GM18951 (cell line): ENCODE results near the gene PDPK1.
A peak's percentile ranks its signal among the peaks of the same experiment; 100 is the strongest.
"Not testable (repeated sequence)": the region's sequence is repeated elsewhere in the genome, so short reads cannot be mapped to it uniquely, and the experiment has no call there.

Experiments used
- POLR2A ChIP-seq: IDR thresholded peaks from 4 replicates; pipeline ENCODE4 v1.6.1; 2011; ENCODE audit warnings: mild to moderate bottlenecking; ENCODE audit not compliant: insufficient read length, insufficient read depth; ENCODE audit errors: extremely low read depth
- in situ Hi-C: fragments of 300-500 bp; cut with MboI; formaldehyde crosslinking; loops from one replicate; pipeline ENCODE4 v1.12.0; 2022; ENCODE audit warnings: low sequenced_read_pairs, mixed read lengths, inconsistent platforms; ENCODE audit not compliant: unreplicated experiment

The PDPK1 gene

DNA sequence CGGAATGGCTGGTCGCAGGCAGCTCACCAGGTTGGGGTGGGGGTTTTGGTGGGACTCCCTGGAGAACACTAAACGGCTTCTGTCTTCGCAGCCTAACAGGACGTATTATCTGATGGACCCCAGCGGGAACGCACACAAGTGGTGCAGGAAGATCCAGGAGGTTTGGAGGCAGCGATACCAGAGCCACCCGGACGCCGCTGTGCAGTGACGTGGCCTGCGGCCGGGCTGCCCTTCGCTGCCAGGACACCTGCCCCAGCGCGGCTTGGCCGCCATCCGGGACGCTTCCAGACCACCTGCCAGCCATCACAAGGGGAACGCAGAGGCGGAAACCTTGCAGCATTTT is 59.7 kb downstream of the PDPK1 start:
- no peak for TF ChIP-seq POLR2A
- in situ Hi-C loops = no loop called here

DNA sequence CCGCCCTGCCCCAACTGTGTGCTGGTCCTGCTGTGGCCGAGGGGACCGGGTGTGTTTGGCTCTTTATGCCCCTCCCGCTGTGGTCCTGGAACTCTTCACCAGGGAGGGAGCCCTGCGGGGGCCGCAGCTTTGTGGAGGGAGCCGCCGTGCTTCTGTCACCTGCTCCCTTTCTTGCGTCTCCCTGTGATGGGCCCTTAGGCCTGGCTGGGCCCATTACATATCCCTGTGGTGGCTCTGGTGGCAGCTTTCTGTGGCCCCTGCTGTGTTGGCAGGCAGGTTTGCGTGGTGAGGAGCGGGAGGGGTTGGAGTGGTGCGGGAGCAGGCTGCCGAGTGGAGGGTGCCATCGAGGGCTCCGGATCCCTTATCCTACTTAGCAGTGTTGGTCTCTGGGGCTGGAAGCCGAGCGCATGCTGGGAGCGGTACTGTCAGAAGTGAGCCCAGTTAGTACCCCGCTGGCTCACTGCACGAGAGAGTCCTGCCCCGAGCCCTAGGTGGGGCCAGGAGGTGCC is 60.4 kb downstream of the PDPK1 start:
- in situ Hi-C loops = no loop called here
- no peak for TF ChIP-seq POLR2A

DNA sequence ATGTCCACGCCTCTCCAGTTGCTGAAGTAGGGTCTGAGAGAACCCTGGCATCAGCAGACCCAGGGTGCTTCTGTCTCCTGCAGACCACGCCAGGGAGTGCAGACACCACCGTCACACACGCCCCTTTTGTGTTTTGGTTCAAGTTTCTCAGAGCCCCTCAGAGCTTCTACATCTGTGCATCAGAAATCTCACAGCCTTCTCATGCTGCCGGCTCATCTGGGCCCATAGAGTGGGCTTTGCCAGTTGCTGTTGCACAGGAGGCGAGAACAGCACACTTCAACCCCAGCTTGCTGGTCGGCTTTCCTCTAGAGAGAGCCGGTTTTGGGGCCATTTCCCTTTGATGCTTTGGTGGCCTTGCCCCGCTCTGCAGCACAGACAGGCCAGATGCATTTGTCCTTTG is 60.9 kb downstream of the PDPK1 start:
- TF ChIP-seq POLR2A = no peak
- in situ Hi-C loops = no loop called here

DNA sequence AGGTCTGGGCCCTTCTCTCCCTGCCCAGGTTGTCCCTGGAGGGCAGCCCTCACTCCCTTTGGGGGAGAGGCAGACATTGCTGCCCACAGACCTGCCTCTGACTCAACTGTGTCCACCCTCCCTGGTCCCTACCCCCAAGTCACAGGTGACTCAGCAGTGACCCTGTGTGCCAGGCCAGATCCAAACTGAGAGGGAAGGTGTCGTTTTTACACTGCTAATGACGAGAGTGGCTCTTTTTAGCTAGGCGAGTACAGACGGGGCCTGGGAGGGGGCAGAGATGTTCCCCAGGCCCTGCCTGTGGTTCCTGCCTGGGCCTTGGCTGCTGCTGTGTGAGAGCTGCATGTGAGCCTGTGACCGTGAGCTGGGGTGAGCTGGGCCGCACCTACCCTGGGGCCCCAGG is 61.3 kb downstream of the PDPK1 start:
- in situ Hi-C loops = not testable (repeated sequence)

DNA sequence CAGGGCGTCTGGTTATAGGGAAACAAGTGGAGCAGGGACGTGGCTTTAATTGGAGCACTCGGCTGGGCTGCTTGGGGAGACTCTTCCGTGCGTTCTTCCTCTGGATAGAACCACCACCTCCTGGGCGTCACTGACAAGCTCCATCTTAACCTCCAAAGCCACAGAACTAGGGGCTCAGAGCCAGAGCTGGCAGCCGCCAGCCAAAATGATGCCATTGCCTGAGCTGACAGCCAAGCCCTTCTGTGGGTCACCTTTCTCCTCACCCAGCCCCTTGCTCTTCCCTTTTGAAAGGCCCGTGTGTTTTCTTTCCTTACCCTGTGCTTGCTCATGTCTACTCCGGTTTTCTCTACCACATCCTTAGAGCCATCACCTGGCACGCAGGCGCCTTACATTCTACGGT is 62.0 kb downstream of the PDPK1 start:
- in situ Hi-C loops = not testable (repeated sequence)

DNA sequence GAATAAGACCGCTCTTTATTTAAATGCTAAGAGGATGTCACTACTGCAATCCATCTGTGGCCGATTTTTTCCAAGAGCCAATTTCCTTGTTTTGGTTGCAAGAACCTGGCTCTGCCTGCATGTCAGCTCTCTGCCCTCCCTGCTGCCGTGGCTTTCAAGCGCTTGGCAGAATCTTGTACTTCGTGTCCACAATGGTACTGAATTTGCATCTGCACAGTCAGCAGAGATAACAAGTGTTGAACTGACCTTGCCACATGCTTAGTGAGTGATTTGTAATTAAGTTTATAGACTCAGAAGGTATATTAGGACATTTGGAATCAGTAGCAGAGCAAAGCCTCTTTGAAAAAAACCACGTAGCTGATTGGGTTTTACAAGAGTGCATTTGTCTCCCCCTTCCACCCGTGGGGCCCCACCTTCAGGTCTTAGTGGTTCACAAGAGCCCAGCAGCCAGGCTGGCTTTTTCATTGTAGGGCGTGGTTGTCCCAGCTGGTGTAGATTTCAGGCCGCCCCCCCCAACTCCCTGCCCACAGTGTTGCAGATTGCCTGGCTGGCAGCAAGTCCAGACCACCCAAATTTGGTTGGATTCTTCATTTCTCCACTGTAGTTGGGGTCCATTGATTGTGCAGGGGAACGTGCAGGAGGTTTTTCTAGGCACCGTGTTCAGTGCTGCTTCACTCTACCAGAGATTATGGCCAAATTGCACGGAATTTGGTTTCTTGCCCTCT is 63.6 kb downstream of the PDPK1 start:
- in situ Hi-C loops = not testable (repeated sequence)

DNA sequence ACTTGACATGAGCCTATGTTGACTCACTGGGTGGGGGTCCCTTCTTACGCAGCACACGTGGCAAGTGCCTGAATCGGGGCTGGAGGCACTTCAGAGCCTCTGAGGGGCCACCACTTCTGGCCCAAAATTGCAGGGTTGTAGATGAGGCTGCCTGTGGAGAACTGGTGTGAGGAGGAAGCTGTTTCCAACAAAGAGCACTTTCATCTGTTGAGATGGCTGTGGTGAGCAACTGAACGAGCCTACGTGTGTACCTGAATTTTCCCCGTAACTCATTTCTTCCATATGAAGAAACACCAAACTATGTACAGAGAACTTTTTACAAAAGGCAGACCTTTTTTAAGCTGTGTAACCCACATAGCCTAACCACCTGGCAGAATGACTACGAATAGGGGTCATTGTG is 64.4 kb downstream of the PDPK1 start:
- in situ Hi-C loops = not testable (repeated sequence)

DNA sequence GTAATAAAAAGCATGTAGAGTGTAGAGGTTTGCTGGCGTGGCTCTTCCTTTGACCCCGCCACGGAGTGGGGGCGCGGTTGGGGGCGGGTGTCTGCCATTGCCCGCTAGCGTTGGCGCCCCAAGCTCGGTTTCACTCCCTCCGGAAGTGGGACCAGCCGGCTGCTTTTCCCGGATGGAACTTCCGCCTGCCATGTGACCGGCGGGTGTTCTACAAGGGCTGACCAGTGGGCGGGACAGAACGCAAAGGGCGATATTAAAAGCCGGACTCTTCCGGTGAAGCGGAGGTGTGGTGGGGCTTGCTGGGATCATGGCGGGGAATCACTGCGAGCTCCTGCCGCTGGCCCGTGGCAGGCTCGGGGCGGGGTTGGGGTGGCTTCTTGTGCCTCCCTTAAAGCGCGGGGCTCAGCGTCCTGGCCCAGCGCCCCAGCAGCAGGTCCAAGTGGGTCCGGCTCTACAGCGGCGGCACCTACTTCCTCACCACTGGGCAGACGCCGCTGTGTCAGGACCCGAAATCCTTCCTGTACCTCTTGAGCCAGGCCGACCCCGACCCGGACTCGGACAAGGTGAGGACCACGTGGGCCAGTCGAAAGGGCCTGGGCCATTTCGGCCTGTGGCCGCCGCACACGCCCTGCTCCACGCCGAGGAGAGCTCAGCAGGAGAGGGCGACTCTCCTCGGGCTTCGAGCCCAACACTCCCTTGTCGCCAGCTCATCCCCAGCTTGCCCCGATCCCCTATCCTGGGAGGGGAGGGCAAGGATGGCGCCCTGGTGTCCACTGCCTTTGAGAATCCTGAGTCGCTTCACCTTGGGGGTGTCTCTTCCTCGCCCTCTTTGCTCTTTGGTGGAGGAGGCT is 65.6 kb downstream of the PDPK1 start:
- in situ Hi-C loops = no loop called here
- peak; percentile 98 for TF ChIP-seq POLR2A

DNA sequence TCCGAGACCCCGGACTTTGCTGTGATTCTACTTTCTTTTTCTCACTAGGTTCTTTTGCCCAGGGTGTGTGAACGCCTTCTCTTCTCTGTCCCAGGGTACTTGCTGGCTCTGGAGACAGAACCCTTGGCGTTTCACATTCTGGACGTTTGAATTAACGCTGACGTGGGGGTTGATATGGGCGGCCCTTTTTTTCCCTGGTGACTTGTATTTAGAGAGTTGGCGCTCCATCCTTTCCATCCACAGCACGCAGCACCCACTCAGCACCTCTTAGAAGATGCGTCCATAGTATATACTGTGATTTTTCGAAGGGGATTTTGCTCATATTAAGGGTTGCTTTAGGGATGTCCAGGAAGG is 66.2 kb downstream of the PDPK1 start:
- in situ Hi-C loops = not testable (repeated sequence)

DNA sequence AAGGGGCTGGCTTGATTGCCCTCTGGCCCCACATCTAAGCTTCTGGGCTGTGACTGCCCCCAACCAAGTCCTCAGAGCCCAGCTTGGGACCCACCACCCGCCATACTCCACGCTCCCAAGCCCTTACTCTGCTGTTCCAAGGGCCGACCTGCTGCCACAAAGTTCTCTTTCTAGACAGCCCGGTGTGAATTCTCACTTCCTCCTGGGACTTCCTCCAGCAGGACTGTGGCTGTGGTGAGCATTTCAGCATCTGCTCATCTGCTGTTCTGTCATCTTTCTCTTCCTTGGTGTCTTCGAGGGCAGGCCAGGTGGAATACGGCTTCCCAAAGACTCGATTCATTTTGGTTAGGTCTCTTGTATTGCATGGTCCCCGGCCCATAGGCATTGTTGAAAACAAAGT is 69.0 kb downstream of the PDPK1 start:
- in situ Hi-C loops = loop anchor here (5.0 kb wide), 1 partner anchor 80 kb away; no protein-coding TSS in a partner anchor

DNA sequence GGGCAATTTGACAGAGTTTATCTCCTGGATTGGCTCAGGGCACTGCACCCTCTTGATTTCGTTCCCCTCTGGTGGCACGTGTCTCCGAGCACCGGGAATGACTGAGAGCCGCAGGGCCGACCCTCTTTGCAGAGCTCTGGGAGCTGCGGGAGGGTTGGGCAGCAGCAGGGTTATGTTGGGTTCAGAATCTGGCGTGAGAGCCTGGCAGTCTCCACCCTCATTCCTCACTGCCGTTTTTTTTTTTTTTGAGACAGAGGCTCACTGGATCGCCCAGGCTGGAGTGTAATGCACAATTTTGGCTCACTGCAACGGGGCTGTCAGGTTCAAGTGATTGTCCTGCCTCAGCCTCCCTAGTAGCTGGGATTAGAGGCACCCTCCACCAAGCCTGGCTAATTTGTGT is 71.5 kb downstream of the PDPK1 start:
- in situ Hi-C loops = loop anchor here (5.0 kb wide), 1 partner anchor 78 kb away; no protein-coding TSS in a partner anchor

DNA sequence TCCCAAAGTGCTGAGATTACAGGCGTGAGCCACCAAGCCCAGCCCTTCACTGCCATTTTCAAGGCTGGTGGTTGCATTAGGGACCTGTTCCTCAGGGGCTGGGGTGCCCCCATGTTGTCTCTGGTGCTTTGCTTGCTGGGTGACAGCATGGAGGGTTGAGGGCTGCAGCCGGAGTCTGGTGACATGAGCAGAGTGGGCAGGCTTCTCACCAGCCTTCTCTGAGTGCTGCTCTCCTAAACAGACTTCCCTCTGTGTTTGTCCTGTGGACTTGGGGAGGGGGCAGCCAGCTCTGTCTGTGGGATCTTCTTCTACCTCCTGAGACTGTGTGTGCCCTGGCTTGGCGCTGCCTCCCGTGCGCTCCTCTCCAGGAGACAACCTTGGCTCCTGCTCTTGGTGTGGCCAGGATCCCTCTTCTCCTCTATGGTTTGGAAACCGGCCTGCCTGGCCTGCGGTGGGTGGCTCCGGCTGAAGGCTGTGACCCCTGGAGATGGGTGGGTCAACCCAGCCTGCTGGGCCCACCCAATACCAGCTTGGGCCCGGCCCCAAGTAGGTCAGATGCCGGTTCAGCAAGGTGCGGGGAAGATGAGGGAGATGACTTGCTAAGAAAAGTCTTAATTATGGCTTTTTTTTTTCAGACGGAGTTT is 72.1 kb downstream of the PDPK1 start:
- in situ Hi-C loops = loop anchor here (5.0 kb wide), 1 partner anchor 77 kb away; no protein-coding TSS in a partner anchor
- TF ChIP-seq POLR2A = no peak

DNA sequence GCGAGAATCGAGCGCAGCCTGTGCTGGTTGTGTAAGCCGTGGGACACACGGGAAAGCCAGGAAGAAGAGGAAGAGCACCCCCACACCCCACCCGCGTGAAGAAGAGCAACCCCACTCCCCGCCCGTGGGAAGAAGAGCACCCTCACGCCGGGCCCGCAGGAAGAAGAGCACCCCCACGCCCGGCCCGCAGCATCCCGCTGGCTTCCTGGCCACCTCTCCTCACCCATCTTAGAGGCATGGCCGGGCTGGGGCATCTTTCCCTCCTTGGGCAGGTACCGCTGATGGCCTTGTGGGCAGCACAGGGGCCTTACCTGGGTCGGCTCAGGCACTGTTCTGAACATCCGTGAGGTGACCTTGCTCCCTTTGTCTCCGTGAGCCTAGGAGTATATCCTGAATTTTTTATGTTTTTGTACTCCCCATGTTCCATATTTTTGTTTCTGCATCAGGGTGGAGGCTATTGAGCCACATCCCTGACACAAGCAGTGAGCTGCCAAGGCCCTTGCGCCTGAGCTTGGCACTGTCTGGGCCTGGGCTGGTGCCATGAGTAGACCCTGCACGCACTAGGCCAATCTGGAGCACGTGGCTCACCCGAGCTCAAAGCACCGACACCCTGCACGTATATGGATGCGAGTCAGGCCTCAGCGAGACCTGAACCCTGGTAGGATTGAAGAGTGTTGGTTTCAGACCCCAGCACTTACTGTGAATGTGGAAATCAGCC is 73.1 kb downstream of the PDPK1 start:
- TF ChIP-seq POLR2A = no peak
- in situ Hi-C loops = no loop called here

DNA sequence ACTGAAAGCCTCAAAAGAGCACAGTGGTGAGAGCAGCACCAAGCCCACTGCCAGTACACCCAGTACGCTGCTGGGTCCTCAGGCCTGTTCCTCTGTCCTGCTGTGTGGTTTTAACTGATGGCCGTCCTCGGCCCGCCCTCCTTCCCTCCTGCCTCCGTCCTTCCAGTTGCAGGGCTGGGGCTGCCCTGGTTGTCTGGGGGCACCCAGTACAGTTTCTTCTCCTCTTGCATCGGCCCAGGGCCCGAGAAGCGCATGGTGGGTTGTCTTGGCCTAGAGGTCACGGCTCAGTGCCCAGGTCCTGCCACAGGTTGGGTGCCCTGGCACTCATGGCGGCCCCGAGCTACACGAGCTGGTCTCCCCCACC is 73.7 kb downstream of the PDPK1 start:
- in situ Hi-C loops = no loop called here
- no peak for TF ChIP-seq POLR2A

DNA sequence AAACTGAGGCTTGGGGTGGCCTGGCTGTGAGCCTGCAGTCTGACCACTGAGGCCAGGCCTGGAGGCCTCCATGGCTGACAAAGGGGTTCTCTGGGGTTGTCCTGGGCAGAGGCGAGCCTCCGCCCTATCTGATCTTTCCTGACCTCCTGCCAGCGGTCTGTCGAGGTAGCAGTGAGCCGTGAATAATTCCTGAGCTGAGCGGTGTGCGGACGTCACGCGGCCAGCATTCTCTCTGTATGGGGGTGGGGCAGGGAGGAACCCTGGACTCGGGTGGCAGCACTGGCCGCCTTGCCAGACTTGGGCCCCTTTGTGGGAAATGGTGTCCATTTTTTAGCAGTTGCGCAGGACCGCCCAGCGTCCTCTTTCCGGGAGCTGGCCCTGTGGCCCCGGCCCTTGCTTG is 74.1 kb downstream of the PDPK1 start:
- in situ Hi-C loops = not testable (repeated sequence)

DNA sequence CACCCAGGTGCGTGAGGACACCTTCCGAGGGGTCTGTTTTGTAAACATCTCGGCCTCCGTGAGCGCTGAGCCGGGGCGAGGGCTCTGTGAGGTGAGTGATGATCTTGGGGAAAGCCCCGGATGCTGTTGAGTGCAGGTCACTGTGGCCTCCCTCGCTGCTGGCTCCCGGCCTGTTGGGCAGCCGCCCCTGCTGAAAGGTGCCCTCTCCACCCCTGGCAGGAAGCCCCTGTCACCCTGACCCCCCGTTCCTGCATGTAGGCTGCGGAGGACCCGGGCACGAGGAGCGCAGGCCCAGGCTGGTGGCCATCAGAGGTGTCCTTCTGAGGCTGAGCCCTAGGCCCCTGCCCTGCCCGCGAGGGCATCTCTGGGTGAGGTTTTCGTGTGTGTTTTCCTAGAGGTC is 75.4 kb downstream of the PDPK1 start:
- in situ Hi-C loops = not testable (repeated sequence)
